VCaP (cell line): ENCODE measurements around the gene ZNF155.
"Not testable (repeated sequence)": the region's sequence is repeated elsewhere in the genome, so short reads cannot be mapped to it uniquely, and the experiment has no call there.

ENCODE experiments used
- H3K27ac ChIP-seq: fragments of 450-650 bp; 2 replicates; pipeline ENCODE4 v1.5.1; 2017
- CTCF ChIP-seq: fragments of 450-650 bp; conservative IDR thresholded peaks from 2 replicates; pipeline ENCODE4 v1.5.1; 2017; ENCODE audit warnings: mild to moderate bottlenecking, moderate library complexity

Gene ZNF155

GRCh38 chr19:43983912-43984686, at the start of gene ZNF155:
Gene ZNF155 (plus strand): TSS chr19:43984188. CDS start chr19:43988544, 4,356 bp downstream.
- no peak for TF ChIP-seq CTCF
- peak within 1 kb of the TSS; percentile 60 for H3K27ac ChIP-seq

- no peak; the same call in 1 of the 2 replicates for TF ChIP-seq CTCF
- H3K27ac ChIP-seq = peak within 1 kb of the TSS; percentile 83
These were observed 48.8 kb upstream of the ZNF155 start, which contains the start of gene ZNF45 for GRCh38 chr19:43934985-43935708. Gene ZNF45 (minus strand): TSS chr19:43935282. CDS start chr19:43922185, 13,097 bp downstream.

GRCh38 chr19:43936188-43936587, 47.8 kb upstream of the ZNF155 start:
- TF ChIP-seq CTCF = no peak
- H3K27ac ChIP-seq = peak overlapping the region; percentile 83

GRCh38 chr19:43939557-43940260, 44.3 kb upstream of the ZNF155 start:
- no peak for TF ChIP-seq CTCF
- no peak overlapping the region for H3K27ac ChIP-seq

GRCh38 chr19:43940719-43941118, 43.3 kb upstream of the ZNF155 start:
- H3K27ac ChIP-seq = no peak overlapping the region
- no peak for TF ChIP-seq CTCF

- no peak for TF ChIP-seq CTCF
- no peak overlapping the region for H3K27ac ChIP-seq
These were observed 42.8 kb upstream of the ZNF155 start for GRCh38 chr19:43941209-43941608.

GRCh38 chr19:43947412-43947811, 36.6 kb upstream of the ZNF155 start:
- H3K27ac ChIP-seq = not testable (repeated sequence)

- H3K27ac ChIP-seq = not testable (repeated sequence)
These were observed 34.2 kb upstream of the ZNF155 start for GRCh38 chr19:43949803-43950202.
